ENCODE measurements around the gene TBC1D17. TPM values are rescaled to one million over a fixed set of nuclear protein-coding genes. Genes with fewer than 3 reads are reported as not detected.
"Not testable (repeated sequence)": the region's sequence is repeated elsewhere in the genome, so short reads cannot be mapped to it uniquely, and the experiment has no call there.

The TBC1D17 gene
- total and polyA plus RNA-seq, 4 donors = 11.3 to 27.9 (median 17.2) TPM

DNA sequence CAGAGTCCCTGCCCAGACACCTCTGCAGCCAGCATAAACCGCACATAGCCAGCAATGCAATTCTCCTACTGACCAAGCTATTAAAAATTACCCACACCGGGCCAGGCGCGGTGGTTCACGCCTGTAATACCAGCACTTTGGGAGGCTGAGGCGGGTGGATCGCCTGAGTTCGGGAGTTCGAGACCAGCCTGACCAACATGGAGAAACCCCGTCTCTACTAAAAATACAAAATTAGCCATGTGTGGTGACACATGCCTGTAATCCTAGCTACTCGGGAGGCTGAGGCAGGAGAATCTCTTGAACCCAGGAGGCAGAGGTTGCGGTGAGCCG is 47.3 kb downstream of the TBC1D17 start:
- 47% methylated on average over 13 of the region's 13 CpGs for WGBS
- not testable (repeated sequence) for H3K9me3 ChIP-seq (ENCODE audit: control insufficient read depth in 4 of 4, low read length in 3 of 4); DNase-seq (ENCODE audit: low spot score); H3K36me3 ChIP-seq (ENCODE audit: control insufficient read depth in 4 of 4, insufficient read depth in 3 of 4, low read depth in 1 of 4, low read length in 3 of 4); H3K27me3 ChIP-seq (ENCODE audit: control insufficient read depth in 4 of 4, insufficient read depth in 4 of 4, low read length in 3 of 4)
- H3K27ac ChIP-seq (ENCODE audit: low read depth in 1 of 2, low read length in 2 of 2) = peak overlapping the region; percentile 96
- TF ChIP-seq, protein P1, sequence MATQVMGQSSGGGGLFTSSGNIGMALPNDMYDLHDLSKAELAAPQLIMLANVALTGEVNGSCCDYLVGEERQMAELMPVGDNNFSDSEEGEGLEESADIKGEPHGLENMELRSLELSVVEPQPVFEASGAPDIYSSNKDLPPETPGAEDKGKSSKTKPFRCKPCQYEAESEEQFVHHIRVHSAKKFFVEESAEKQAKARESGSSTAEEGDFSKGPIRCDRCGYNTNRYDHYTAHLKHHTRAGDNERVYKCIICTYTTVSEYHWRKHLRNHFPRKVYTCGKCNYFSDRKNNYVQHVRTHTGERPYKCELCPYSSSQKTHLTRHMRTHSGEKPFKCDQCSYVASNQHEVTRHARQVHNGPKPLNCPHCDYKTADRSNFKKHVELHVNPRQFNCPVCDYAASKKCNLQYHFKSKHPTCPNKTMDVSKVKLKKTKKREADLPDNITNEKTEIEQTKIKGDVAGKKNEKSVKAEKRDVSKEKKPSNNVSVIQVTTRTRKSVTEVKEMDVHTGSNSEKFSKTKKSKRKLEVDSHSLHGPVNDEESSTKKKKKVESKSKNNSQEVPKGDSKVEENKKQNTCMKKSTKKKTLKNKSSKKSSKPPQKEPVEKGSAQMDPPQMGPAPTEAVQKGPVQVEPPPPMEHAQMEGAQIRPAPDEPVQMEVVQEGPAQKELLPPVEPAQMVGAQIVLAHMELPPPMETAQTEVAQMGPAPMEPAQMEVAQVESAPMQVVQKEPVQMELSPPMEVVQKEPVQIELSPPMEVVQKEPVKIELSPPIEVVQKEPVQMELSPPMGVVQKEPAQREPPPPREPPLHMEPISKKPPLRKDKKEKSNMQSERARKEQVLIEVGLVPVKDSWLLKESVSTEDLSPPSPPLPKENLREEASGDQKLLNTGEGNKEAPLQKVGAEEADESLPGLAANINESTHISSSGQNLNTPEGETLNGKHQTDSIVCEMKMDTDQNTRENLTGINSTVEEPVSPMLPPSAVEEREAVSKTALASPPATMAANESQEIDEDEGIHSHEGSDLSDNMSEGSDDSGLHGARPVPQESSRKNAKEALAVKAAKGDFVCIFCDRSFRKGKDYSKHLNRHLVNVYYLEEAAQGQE (IDR thresholded peaks at IDR 0.05) = peak; percentile 55
- TF ChIP-seq, protein P2, sequence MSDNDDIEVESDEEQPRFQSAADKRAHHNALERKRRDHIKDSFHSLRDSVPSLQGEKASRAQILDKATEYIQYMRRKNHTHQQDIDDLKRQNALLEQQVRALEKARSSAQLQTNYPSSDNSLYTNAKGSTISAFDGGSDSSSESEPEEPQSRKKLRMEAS (IDR thresholded peaks at IDR 0.05) = peak; percentile 64
- H3K4me3 ChIP-seq (ENCODE audit: low read depth in 1 of 3, low read length in 3 of 3) = peak overlapping the region in 1 of 3 donors; percentile 54
- peaks cover 13 to 49% (median 34%) of the 10 kb centered on the region in 4 donors for H3K4me1 ChIP-seq (ENCODE audit: control insufficient read depth in 4 of 4, insufficient read depth in 4 of 4, low read length in 3 of 4)
- peak overlapping the region in 1 of 2 donors; percentile 48 for H3K9ac ChIP-seq (ENCODE audit: low read depth in 1 of 2, low read length in 2 of 2)

DNA sequence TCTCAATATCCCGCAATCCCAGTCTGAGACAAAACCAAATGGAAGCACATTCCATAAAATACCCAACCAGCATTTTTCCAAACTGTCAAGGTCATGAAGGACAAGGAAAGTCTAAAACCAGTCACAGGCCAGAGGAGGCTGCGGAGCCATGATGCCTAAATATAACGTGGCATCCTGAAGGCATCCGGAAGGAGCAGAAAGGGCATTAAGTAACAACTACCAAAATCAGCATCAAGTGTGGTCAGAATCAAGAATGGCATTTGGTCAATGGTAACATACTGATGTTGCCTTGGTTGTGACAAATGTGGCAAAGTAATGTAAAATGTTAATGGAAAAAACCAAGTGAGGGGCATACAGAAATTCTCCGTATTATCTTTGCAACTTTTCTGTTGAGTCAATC is 48.0 kb downstream of the TBC1D17 start:
- H3K27me3 ChIP-seq (ENCODE audit: control insufficient read depth in 4 of 4, insufficient read depth in 4 of 4, low read length in 3 of 4) = no peaks in the 10 kb centered on the region
- no peaks in the 10 kb centered on the region for H3K36me3 ChIP-seq (ENCODE audit: control insufficient read depth in 4 of 4, insufficient read depth in 3 of 4, low read depth in 1 of 4, low read length in 3 of 4)
- H3K4me3 ChIP-seq (ENCODE audit: low read depth in 1 of 3, low read length in 3 of 3) = no peak overlapping the region
- DNase-seq (ENCODE audit: low spot score) = no peak
- 97% methylated on average over 5 of the region's 5 CpGs for WGBS
- peaks cover 14 to 48% (median 35%) of the 10 kb centered on the region in 4 donors for H3K4me1 ChIP-seq (ENCODE audit: control insufficient read depth in 4 of 4, insufficient read depth in 4 of 4, low read length in 3 of 4)
- H3K9ac ChIP-seq (ENCODE audit: low read depth in 1 of 2, low read length in 2 of 2) = no peak overlapping the region
- H3K9me3 ChIP-seq (ENCODE audit: control insufficient read depth in 4 of 4, low read length in 3 of 4) = no peaks in the 10 kb centered on the region
- TF ChIP-seq, protein P1 (IDR thresholded peaks at IDR 0.05) = no peak
- no peak for TF ChIP-seq FOXA1 (IDR thresholded peaks at IDR 0.05)
- TF ChIP-seq, protein P3, sequence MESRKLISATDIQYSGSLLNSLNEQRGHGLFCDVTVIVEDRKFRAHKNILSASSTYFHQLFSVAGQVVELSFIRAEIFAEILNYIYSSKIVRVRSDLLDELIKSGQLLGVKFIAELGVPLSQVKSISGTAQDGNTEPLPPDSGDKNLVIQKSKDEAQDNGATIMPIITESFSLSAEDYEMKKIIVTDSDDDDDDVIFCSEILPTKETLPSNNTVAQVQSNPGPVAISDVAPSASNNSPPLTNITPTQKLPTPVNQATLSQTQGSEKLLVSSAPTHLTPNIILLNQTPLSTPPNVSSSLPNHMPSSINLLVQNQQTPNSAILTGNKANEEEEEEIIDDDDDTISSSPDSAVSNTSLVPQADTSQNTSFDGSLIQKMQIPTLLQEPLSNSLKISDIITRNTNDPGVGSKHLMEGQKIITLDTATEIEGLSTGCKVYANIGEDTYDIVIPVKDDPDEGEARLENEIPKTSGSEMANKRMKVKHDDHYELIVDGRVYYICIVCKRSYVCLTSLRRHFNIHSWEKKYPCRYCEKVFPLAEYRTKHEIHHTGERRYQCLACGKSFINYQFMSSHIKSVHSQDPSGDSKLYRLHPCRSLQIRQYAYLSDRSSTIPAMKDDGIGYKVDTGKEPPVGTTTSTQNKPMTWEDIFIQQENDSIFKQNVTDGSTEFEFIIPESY (IDR thresholded peaks at IDR 0.05) = no peak
- TF ChIP-seq SP1 (IDR thresholded peaks at IDR 0.05) = no peak
- no peak for TF ChIP-seq HNF4G (IDR thresholded peaks at IDR 0.05)
- TF ChIP-seq, protein P2 (IDR thresholded peaks at IDR 0.05) = no peak
- TF ChIP-seq FOXA2 (IDR thresholded peaks at IDR 0.05) = no peak
- TF ChIP-seq YY1 (IDR thresholded peaks at IDR 0.05) = no peak
- TF ChIP-seq, protein P4, sequence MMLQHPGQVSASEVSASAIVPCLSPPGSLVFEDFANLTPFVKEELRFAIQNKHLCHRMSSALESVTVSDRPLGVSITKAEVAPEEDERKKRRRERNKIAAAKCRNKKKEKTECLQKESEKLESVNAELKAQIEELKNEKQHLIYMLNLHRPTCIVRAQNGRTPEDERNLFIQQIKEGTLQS (IDR thresholded peaks at IDR 0.05) = no peak
- no peak for TF ChIP-seq EGR1 (IDR thresholded peaks at IDR 0.05; ENCODE audit: low read depth in 2 of 2)
- TF ChIP-seq JUND (IDR thresholded peaks at IDR 0.05) = no peak
- TF ChIP-seq GABPA (IDR thresholded peaks at IDR 0.05 in 1 of 2, conservative IDR thresholded peaks at IDR 0.05 in 1 of 2) = no peak
- TF ChIP-seq NR2F2 (IDR thresholded peaks at IDR 0.05) = no peak
- no peak for TF ChIP-seq HNF4A (conservative IDR thresholded peaks at IDR 0.05)
- TF ChIP-seq RAD21 (IDR thresholded peaks at IDR 0.05) = no peak
- no peak for TF ChIP-seq TAF1 (conservative IDR thresholded peaks at IDR 0.05)
- TF ChIP-seq, protein P5, sequence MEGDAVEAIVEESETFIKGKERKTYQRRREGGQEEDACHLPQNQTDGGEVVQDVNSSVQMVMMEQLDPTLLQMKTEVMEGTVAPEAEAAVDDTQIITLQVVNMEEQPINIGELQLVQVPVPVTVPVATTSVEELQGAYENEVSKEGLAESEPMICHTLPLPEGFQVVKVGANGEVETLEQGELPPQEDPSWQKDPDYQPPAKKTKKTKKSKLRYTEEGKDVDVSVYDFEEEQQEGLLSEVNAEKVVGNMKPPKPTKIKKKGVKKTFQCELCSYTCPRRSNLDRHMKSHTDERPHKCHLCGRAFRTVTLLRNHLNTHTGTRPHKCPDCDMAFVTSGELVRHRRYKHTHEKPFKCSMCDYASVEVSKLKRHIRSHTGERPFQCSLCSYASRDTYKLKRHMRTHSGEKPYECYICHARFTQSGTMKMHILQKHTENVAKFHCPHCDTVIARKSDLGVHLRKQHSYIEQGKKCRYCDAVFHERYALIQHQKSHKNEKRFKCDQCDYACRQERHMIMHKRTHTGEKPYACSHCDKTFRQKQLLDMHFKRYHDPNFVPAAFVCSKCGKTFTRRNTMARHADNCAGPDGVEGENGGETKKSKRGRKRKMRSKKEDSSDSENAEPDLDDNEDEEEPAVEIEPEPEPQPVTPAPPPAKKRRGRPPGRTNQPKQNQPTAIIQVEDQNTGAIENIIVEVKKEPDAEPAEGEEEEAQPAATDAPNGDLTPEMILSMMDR (IDR thresholded peaks at IDR 0.05; ENCODE audit: low read depth, low read length, missing input control) = no peak
- no peak for TF ChIP-seq RXRA (IDR thresholded peaks at IDR 0.05)
- H3K27ac ChIP-seq (ENCODE audit: low read depth in 1 of 2, low read length in 2 of 2) = peak overlapping the region; percentile 96
